PC-3 (cell line): Measurements from ENCODE around the gene ATP2B3. TPM values are rescaled to one million over a fixed set of nuclear protein-coding genes. Genes with fewer than 3 reads are reported as not detected.

Experiments
- ATAC-seq: fragments of 200-7000 bp; cut with Tn5 transposase; 2 replicates; pipeline ENCODE4 v1.9.1; 2020; ENCODE audit warnings: mild to moderate bottlenecking, moderate library complexity
- BruUV-seq: library from RNA; stranded (reverse); fragments of 400-500 nt; replicated peaks from 2 replicates; lab custom pipeline; 2021; lab: Mats Ljungman, UMichigan
- CTCF ChIA-PET: fragments of 300-600 bp; sonication (Branson Sonifier 250); formaldehyde crosslinking; loops from one replicate; lab custom pipeline; 2022; ENCODE audit warnings: antibody characterized with exemption; lab: Charles Lee
- POLR2A ChIA-PET: fragments of 300-600 bp; sonication (Branson Sonifier 250); formaldehyde crosslinking; loops from one replicate; lab custom pipeline; 2022; ENCODE audit warnings: antibody characterized with exemption; ENCODE audit not compliant: unreplicated experiment; lab: Charles Lee
- DNase-seq: peaks from one replicate; pipeline ENCODE4 v3.0.0-alpha.2; 2015
- H2AFZ ChIP-seq: fragments of 300-600 bp; sonication (generic); 2 replicates; pipeline ENCODE4 v1.6.0; 2016; ENCODE audit warnings: antibody characterized with exemption, low read length
- H3F3A ChIP-seq: fragments of 300-600 bp; sonication (generic); one replicate; pipeline ENCODE4 v1.6.0; 2017; ENCODE audit warnings: antibody characterized with exemption, low read length, control low read depth, mild to moderate bottlenecking; ENCODE audit not compliant: unreplicated experiment
- H3K27ac ChIP-seq: fragments of 300-600 bp; sonication (generic); 2 replicates; pipeline ENCODE4 v1.5.1; 2016; ENCODE audit warnings: mild to moderate bottlenecking, low read length
- H3K27me3 ChIP-seq: fragments of 300-600 bp; sonication (generic); 2 replicates; pipeline ENCODE4 v1.6.1; 2016; ENCODE audit warnings: low read length, mixed read lengths
- H3K36me3 ChIP-seq: fragments of 300-600 bp; sonication (generic); 2 replicates; pipeline ENCODE4 v1.6.1; 2016; ENCODE audit warnings: low read depth, mixed run types, low read length, mixed read lengths
- H3K4me1 ChIP-seq: fragments of 300-600 bp; sonication (generic); 2 replicates; pipeline ENCODE4 v1.5.1; 2016; ENCODE audit warnings: low read length; ENCODE audit not compliant: insufficient read depth
- H3K4me2 ChIP-seq: fragments of 300-600 bp; sonication (generic); 2 replicates; pipeline ENCODE4 v1.6.0; 2016; ENCODE audit warnings: low read length
- H3K4me3 ChIP-seq: fragments of 300-600 bp; sonication (generic); 2 replicates; pipeline ENCODE4 v1.5.1; 2016; ENCODE audit warnings: mild to moderate bottlenecking, low read length, mixed read lengths
- H3K79me2 ChIP-seq: fragments of 300-600 bp; sonication (generic); 2 replicates; pipeline ENCODE4 v1.6.1; 2017; ENCODE audit warnings: low read length, mixed read lengths
- H3K9ac ChIP-seq: fragments of 300-600 bp; sonication (generic); 2 replicates; pipeline ENCODE4 v1.6.0; 2016; ENCODE audit warnings: mild to moderate bottlenecking, low read length
- H3K9me2 ChIP-seq: fragments of 300-600 bp; sonication (generic); replicated peaks from 2 replicates; pipeline ENCODE4 v1.6.1; 2016; ENCODE audit warnings: mixed run types, low read length, mixed read lengths
- H3K9me3 ChIP-seq: fragments of 300-600 bp; sonication (generic); 2 replicates; pipeline ENCODE4 v1.6.1; 2016; ENCODE audit warnings: low read length, mixed read lengths
- H4K20me1 ChIP-seq: fragments of 300-600 bp; sonication (generic); 2 replicates; pipeline ENCODE4 v1.6.1; 2016; ENCODE audit warnings: low read length, mixed read lengths
- EZH2 ChIP-seq: fragments of 300-600 bp; sonication (generic); IDR thresholded peaks from one replicate; pipeline ENCODE4 v1.6.1; 2017; ENCODE audit warnings: antibody characterized with exemption, mild to moderate bottlenecking, low read length; ENCODE audit not compliant: unreplicated experiment
- EZH2phosphoT487 ChIP-seq: fragments of 300-600 bp; sonication (generic); IDR thresholded peaks from 2 replicates; pipeline ENCODE4 v1.6.1; 2018; ENCODE audit warnings: mild to moderate bottlenecking, antibody characterized with exemption, low read length, borderline replicate concordance
- intact Hi-C: fragments of 100-400 bp; cut with micrococcal nuclease; formaldehyde crosslinking; loops from 2 replicates; pipeline ENCODE4 v1.9.0; 2023
- total RNA-seq: library from RNA; depleted of rRNA; stranded (reverse); fragments of >200 nt; gene quantifications from 2 replicates; pipeline ENCODE4 v1.2.3, GENCODE V29; 2014
- TF ChIP-seq, protein P1 (sequence below): fragments of 300-600 bp; sonication (generic); conservative IDR thresholded peaks from 2 replicates; pipeline ENCODE4 v1.5.1; 2017; ENCODE audit warnings: antibody characterized with exemption, low read depth, mild to moderate bottlenecking, low read length

Gene ATP2B3
- total RNA-seq, 1 experiment from 2014 or later, result not detected

DNA sequence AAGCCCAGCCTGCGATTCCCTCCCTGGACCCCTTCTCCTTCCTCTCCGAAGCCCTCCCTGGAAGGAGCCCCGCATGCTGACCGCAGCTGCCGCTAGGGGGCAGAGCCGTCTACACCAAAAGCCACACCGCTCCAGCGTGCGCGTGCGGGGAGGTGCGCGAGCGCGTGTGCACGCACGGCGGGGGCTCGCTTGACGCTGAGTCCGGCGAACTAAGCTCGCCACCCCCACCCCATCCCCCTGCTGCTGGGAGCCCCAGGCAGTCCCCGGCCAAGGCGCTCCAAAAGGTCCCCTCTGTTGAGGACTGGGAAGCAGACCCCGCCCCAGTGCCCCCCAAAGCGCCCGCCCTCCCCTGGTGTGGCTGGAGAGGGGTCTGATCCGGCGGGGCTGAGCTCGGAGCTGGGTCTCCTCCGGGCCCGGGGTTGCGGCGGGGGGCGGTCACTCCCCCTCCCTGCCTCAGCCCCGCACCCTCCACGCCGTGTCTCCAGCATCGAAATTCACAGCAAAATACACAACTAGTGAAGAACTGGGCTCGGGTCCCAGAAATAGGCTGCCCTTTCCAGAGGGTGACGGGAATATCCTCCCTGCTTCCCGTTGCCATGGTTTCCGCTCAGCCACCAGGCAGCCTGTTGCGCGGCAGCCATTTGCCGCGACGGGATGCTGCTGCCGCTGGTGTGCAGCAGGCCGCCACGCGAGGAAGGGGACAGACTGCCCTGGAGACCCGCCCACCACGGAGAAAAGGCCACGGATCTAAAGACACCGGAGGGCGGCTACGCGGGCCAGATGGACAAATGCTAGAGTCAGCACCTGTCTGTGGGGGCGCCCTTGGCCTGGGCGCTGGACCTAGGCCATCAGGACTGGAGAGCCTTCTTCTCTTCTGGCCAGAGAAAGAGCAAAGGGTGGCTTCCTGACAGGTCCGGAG, 92.7 kb downstream of the ATP2B3 start:
- Histone ChIP-seq H3K9ac (no peak overlapping the region), H3K27me3 (peaks cover 29% of the 10 kb centered on the region), H3K79me2 (no peaks in the 10 kb centered on the region), H3F3A (no peaks in the 10 kb centered on the region), H3K36me3 (no peaks in the 10 kb centered on the region), H4K20me1 (no peaks in the 10 kb centered on the region), H3K9me2 (no peaks in the 10 kb centered on the region), H3K4me2 (peak overlapping the region; percentile 64), H3K4me1 (no peaks in the 10 kb centered on the region), H3K4me3 (peak overlapping the region; percentile 40; the same call in 1 of the 2 replicates), H3K27ac (no peak overlapping the region), H3K9me3 (no peaks in the 10 kb centered on the region), H2AFZ (peak overlapping the region; percentile 65)
- ChIA-PET POLR2A (interaction anchor here (0.7 kb wide), 1 partner anchor 682 kb away, joined by 3 read pairs; no protein-coding TSS in a partner anchor), CTCF (interaction anchor here (1.5 kb wide), 1 partner anchor 58 kb away, joined by 6 read pairs; no protein-coding TSS in a partner anchor)
- DNase-seq, result peak; percentile 67
- TF ChIP-seq, protein P1, sequence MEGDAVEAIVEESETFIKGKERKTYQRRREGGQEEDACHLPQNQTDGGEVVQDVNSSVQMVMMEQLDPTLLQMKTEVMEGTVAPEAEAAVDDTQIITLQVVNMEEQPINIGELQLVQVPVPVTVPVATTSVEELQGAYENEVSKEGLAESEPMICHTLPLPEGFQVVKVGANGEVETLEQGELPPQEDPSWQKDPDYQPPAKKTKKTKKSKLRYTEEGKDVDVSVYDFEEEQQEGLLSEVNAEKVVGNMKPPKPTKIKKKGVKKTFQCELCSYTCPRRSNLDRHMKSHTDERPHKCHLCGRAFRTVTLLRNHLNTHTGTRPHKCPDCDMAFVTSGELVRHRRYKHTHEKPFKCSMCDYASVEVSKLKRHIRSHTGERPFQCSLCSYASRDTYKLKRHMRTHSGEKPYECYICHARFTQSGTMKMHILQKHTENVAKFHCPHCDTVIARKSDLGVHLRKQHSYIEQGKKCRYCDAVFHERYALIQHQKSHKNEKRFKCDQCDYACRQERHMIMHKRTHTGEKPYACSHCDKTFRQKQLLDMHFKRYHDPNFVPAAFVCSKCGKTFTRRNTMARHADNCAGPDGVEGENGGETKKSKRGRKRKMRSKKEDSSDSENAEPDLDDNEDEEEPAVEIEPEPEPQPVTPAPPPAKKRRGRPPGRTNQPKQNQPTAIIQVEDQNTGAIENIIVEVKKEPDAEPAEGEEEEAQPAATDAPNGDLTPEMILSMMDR, result peak; percentile 72
- TF ChIP-seq EZH2 (no peak), EZH2phosphoT487 (no peak)
- no TSS peak for BruUV-seq
- peak; percentile 94 for ATAC-seq
- intact Hi-C loops, result loop anchor here (2.0 kb wide), 1 partner anchor 59 kb away; no protein-coding TSS in a partner anchor

DNA sequence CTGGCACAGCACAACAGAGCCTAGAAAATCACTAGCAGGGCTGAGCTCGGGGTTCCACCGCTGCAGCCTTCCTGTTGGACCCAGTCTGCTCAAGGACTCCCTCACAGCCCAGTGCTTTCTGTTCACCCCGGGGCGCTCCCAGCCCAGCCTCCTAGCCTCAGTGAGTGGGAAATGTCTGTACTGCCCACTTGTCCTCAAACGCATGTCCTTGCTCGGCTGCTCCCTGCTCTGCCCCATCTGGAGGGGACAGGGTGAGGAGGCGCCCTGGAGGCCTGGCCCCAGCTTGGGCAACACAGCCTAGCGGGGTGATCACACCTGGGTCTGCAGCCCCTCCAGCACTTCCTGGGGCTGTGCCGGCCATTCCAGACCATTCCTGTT, 93.4 kb downstream of the ATP2B3 start:
- ChIA-PET POLR2A (no interaction called here), CTCF (no interaction called here)
- Histone ChIP-seq H3K9me3 (no peaks in the 10 kb centered on the region), H3F3A (no peaks in the 10 kb centered on the region), H3K27ac (no peak overlapping the region), H3K36me3 (no peaks in the 10 kb centered on the region), H3K4me2 (no peak overlapping the region), H3K79me2 (no peaks in the 10 kb centered on the region), H3K9ac (no peak overlapping the region), H3K4me3 (no peak overlapping the region), H3K4me1 (no peaks in the 10 kb centered on the region), H2AFZ (no peak overlapping the region; the same call in 1 of the 2 replicates), H3K27me3 (peaks cover 35% of the 10 kb centered on the region), H3K9me2 (no peaks in the 10 kb centered on the region), H4K20me1 (no peaks in the 10 kb centered on the region)
- ATAC-seq, result no peak
- no peak for DNase-seq
- no TSS peak for BruUV-seq
- intact Hi-C loops, result no loop called here
- TF ChIP-seq, protein P1, result no peak
- TF ChIP-seq EZH2 (no peak), EZH2phosphoT487 (no peak)
